Measurements from ENCODE around the gene FYTTD1.

GRCh38 chr3:197811343-197811742, 61.7 kb downstream of the FYTTD1 start:
- no peak for TF ChIP-seq CTCF (conservative IDR thresholded peaks at IDR 0.05 in 1 of 2, IDR thresholded peaks at IDR 0.05 in 1 of 2; ENCODE audit: low read depth in 1 of 2, low read length in 2 of 2)
- TF ChIP-seq EZH2 (IDR thresholded peaks at IDR 0.05; ENCODE audit: low read length, missing control alignments) = no peak
